GM23248 (cell line): ENCODE measurements around the gene STEAP1.

Source experiments
- EZH2 ChIP-seq: fragments of 200-600 bp; sonication (generic); IDR thresholded peaks from 2 replicates; pipeline ENCODE4 v1.6.1; 2018; ENCODE audit warnings: antibody characterized with exemption, mild to moderate bottlenecking; ENCODE audit not compliant: insufficient read depth, poor library complexity, severe bottlenecking
- EZH2phosphoT487 ChIP-seq: fragments of 200-600 bp; sonication (generic); IDR thresholded peaks from 2 replicates; pipeline ENCODE4 v1.6.1; 2018; ENCODE audit warnings: antibody characterized with exemption, moderate library complexity, mild to moderate bottlenecking, low read depth; ENCODE audit not compliant: insufficient read depth

DNA sequence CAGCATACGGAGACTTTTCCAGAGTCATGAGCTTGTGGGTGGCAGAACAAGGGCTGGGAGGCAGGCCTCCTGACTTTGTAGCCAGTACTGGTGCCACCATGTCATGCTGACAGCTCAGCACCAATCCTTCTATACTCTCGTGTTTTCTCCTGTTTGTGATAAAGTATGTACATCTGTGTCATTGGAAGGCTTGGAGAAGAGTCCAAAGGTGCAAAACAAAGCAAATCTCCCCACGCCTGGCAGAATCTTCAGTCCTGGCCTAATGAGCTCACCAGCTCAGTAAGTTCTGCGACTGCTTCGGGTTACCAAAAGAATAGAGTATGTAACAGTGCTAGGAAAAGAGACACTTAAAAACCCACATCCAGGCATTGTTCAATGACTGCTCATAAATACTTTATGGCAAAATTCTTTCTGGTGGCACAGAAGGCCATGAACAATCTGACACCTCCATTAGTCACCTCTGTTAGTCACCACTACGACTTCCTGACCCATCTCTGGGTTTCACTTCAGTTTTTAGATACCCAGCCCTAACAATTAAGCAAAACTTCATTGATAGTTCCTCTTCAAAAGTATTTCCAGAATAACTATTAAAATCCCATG is 24.5 kb downstream of the STEAP1 start:
- no peak for TF ChIP-seq EZH2phosphoT487
- no peak for TF ChIP-seq EZH2
